ENCODE results near the gene LRFN4. TPM values are rescaled to one million over a fixed set of nuclear protein-coding genes. Genes with fewer than 3 reads are reported as not detected.

Gene LRFN4
- total and polyA plus RNA-seq, 4 donors, result 0.75 to 3.4 (median 1.5) TPM; not detected in 1

DNA sequence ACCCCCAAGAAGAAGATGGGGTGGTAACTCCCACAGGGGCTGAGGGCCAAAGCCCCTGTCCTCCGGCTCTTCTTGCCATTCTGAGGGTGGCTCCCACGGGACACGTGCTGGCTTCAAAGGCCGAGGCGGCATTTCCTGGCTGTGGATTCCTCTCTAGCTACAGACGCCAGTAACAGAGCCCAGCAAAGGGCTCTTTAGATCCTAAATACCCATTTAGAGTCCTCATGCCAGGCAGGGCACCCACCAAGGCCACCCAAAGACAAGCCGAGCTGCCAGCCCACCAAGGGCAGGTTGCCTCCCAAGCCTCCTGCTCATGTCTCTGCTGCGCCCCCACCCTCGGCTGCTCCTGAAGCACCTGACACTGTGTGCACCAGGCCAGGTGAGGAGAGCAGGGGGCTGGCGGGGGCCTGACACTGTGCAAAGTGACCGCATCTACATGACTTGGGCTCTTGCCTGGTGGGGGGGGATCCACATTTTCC lies 5.7 kb downstream of the LRFN4 start:
- no peak for TF ChIP-seq TAF1 (conservative IDR thresholded peaks at IDR 0.05)
- TF ChIP-seq MAX (IDR thresholded peaks at IDR 0.05), result no peak
- TF ChIP-seq, protein P1, sequence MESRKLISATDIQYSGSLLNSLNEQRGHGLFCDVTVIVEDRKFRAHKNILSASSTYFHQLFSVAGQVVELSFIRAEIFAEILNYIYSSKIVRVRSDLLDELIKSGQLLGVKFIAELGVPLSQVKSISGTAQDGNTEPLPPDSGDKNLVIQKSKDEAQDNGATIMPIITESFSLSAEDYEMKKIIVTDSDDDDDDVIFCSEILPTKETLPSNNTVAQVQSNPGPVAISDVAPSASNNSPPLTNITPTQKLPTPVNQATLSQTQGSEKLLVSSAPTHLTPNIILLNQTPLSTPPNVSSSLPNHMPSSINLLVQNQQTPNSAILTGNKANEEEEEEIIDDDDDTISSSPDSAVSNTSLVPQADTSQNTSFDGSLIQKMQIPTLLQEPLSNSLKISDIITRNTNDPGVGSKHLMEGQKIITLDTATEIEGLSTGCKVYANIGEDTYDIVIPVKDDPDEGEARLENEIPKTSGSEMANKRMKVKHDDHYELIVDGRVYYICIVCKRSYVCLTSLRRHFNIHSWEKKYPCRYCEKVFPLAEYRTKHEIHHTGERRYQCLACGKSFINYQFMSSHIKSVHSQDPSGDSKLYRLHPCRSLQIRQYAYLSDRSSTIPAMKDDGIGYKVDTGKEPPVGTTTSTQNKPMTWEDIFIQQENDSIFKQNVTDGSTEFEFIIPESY (IDR thresholded peaks at IDR 0.05), result no peak
- no peak for TF ChIP-seq NR2F2 (IDR thresholded peaks at IDR 0.05)
- TF ChIP-seq REST (IDR thresholded peaks at IDR 0.05), result no peak
- TF ChIP-seq CTCF (IDR thresholded peaks at IDR 0.05; ENCODE audit: low read depth, low read length, missing input control), result no peak
- no peak for TF ChIP-seq RAD21 (IDR thresholded peaks at IDR 0.05)
- TF ChIP-seq EGR1 (IDR thresholded peaks at IDR 0.05; ENCODE audit: low read depth in 2 of 2), result no peak
- no peak for TF ChIP-seq ATF3 (IDR thresholded peaks at IDR 0.05)
- no peak for TF ChIP-seq SP1 (IDR thresholded peaks at IDR 0.05)
- no peak for TF ChIP-seq GABPA (IDR thresholded peaks at IDR 0.05 in 1 of 2, conservative IDR thresholded peaks at IDR 0.05 in 1 of 2)
- no peak for TF ChIP-seq YY1 (IDR thresholded peaks at IDR 0.05)
- no peak for TF ChIP-seq FOXA1 (IDR thresholded peaks at IDR 0.05)
- TF ChIP-seq RXRA (IDR thresholded peaks at IDR 0.05), result no peak
- no peak for TF ChIP-seq JUND (IDR thresholded peaks at IDR 0.05)
- no peak for TF ChIP-seq HNF4G (IDR thresholded peaks at IDR 0.05)
- no peak for TF ChIP-seq HNF4A (conservative IDR thresholded peaks at IDR 0.05)
- no peak for TF ChIP-seq FOXA2 (IDR thresholded peaks at IDR 0.05)
- H3K27me3 ChIP-seq (ENCODE audit: control insufficient read depth in 4 of 4, insufficient read depth in 4 of 4, low read length in 3 of 4), result no peaks in the 10 kb centered on the region
- WGBS, result 95% methylated on average over 11 of the region's 11 CpGs
- H3K4me1 ChIP-seq (ENCODE audit: control insufficient read depth in 4 of 4, insufficient read depth in 4 of 4, low read length in 3 of 4), result peaks cover 0 to 5% (median 2%) of the 10 kb centered on the region in 4 donors
- H3K4me3 ChIP-seq (ENCODE audit: low read depth in 1 of 3, low read length in 3 of 3), result no peak overlapping the region
- H3K9me3 ChIP-seq (ENCODE audit: control insufficient read depth in 4 of 4, low read length in 3 of 4), result no peaks in the 10 kb centered on the region
- H3K27ac ChIP-seq (ENCODE audit: low read depth in 1 of 2, low read length in 2 of 2), result no peak overlapping the region
- DNase-seq (ENCODE audit: low spot score), result no peak
- H3K36me3 ChIP-seq (ENCODE audit: control insufficient read depth in 4 of 4, insufficient read depth in 3 of 4, low read depth in 1 of 4, low read length in 3 of 4), result peaks cover 10 to 50% (median 25%) of the 10 kb centered on the region in 4 donors
- H3K9ac ChIP-seq (ENCODE audit: low read depth in 1 of 2, low read length in 2 of 2), result no peak overlapping the region

Data from liver (tissue), 9 donors.